Spleen (tissue), 11 donors: ENCODE data around the gene IDUA. TPM values are rescaled to one million over a fixed set of nuclear protein-coding genes. Genes with fewer than 3 reads are reported as not detected.
A peak's percentile ranks its signal among the peaks of the same experiment; 100 is the strongest.

Experiments used
- DNase-seq: peaks from one replicate; pipeline ENCODE4 v3.0.0-alpha.2; 2020
- H3K27ac ChIP-seq, 8 donors: fragments of 200-600 bp; sonication (generic) in 7 of 8; 1 replicate in 4 of 8; 2 replicates in 4 of 8; pipeline versions ENCODE4 v1.5.0 to v1.8.0; 2016 to 2021; ENCODE audit warnings: inconsistent platforms in 4 of 8, mild to moderate bottlenecking in 4 of 8, moderate library complexity in 1 of 8
- H3K27me3 ChIP-seq, 7 donors: fragments of 200-600 bp; sonication (generic) in 6 of 7; replicated peaks in 1 of 7; 1 replicate in 4 of 7; 2 replicates in 3 of 7; pipeline versions ENCODE4 v1.5.0 to v1.8.0; 2016 to 2021; ENCODE audit warnings: inconsistent platforms in 3 of 7, mild to moderate bottlenecking in 1 of 7
- H3K36me3 ChIP-seq, 6 donors: fragments of 200-600 bp; sonication (generic) in 5 of 6; 1 replicate in 4 of 6; 2 replicates in 2 of 6; pipeline versions ENCODE4 v1.5.0 to v1.8.0; 2016 to 2021; ENCODE audit warnings: inconsistent platforms in 2 of 6
- H3K4me1 ChIP-seq, 6 donors: fragments of 200-600 bp; sonication (generic) in 5 of 6; 1 replicate in 3 of 6; 2 replicates in 3 of 6; pipeline versions ENCODE4 v1.5.0 to v1.8.0; 2016 to 2021; ENCODE audit warnings: inconsistent platforms in 3 of 6
- H3K4me3 ChIP-seq, 8 donors: fragments of 200-600 bp; sonication (generic) in 7 of 8; 1 replicate in 4 of 8; 2 replicates in 4 of 8; pipeline versions ENCODE4 v1.5.0 to v1.8.0; 2016 to 2021; ENCODE audit warnings: inconsistent platforms in 4 of 8, mild to moderate bottlenecking in 4 of 8, moderate library complexity in 2 of 8
- H3K9me3 ChIP-seq, 8 donors: fragments of 200-600 bp; sonication (generic) in 7 of 8; 1 replicate in 4 of 8; 2 replicates in 4 of 8; pipeline versions ENCODE4 v1.5.0 to v1.8.0; 2016 to 2021; ENCODE audit warnings: inconsistent platforms in 4 of 8
- CTCF ChIP-seq, 11 experiments: fragments of 200-600 bp in 7 of 11; fragments of 450-650 bp in 4 of 11; sonication (generic) in 4 of 11; IDR thresholded peaks in 8 of 11; conservative IDR thresholded peaks in 3 of 11; 1 replicate in 7 of 11; 2 replicates in 4 of 11; pipeline versions ENCODE4 v1.4.0 to v1.8.0; 2016 to 2021; ENCODE audit warnings: antibody characterized with exemption in 11 of 11, inconsistent platforms in 4 of 11, mild to moderate bottlenecking in 1 of 11
- POLR2A ChIP-seq, 3 donors: fragments of 450-650 bp; IDR thresholded peaks; one replicate each; pipeline ENCODE4 v1.5.1; 2017; ENCODE audit warnings: antibody characterized with exemption in 3 of 3, mild to moderate bottlenecking in 1 of 3
- POLR2AphosphoS5 ChIP-seq, 3 donors: sonication (generic); formaldehyde crosslinking; IDR thresholded peaks; one replicate each; pipeline ENCODE4 v1.5.1; 2017; ENCODE audit warnings: antibody characterized with exemption in 3 of 3
- WGBS, 5 donors: extraction: QIAGEN DNeasy Blood & Tissue Kit in 3 of 5; methylation state at CpG; one replicate each; pipeline versions ENCODE4 v1.1.5 to v1.1.7; 2013 to 2018; 5-methylcytosine and 5-hydroxymethylcytosine counted together
- intact Hi-C: fragments of 100-400 bp; cut with DNase I; formaldehyde crosslinking; loops from one replicate; pipeline ENCODE4 v1.15.0; 2023; ENCODE audit warnings: low total_unique reads
- polyA plus RNA-seq, 3 donors: library from polyadenylated mRNA; stranded (reverse); fragments of 200-250 nt; gene quantifications; one replicate each; pipeline ENCODE4 v1.2.1, GENCODE V29; 2013
- total RNA-seq, 7 donors: library from RNA; depleted of rRNA in 3 of 7; stranded (reverse); fragments of >200 nt in 3 of 7; fragmentation: NEBNext Ultra II Directional in 4 of 7; extraction: Animal tissue kit (Norgen Biotek cat#: 25700) in 4 of 7; gene quantifications; one replicate each; pipeline versions ENCODE4 v1.1.0 to v1.2.1, GENCODE V29; 2016 to 2021
- donor health status: healthy with polysubstance abuse.
- donor health status: DM: no; HTN: no; CAD: no; lungs with moderate emphysema.
- donor health status: DM: no; HTN: no; CAD: no.
- donor health status: Bipolar disorder and iron deficiency.
- donor health status: healthy.
- donor health status: DM: no; HTN: no; CAD: no.
- donor health status: DM: yes; HTN: yes; CAD: no.

Gene IDUA
- total and polyA plus RNA-seq, 10 donors = 11.5 to 58.3 (median 24.4) TPM

GRCh38 chr4:956531-957230, 30.2 kb upstream of the IDUA start:
- WGBS, 5 donors = 80 to 89% (median 83%) methylated on average over 13 to 14 of the region's 14 CpGs
- H3K27ac ChIP-seq = no peak overlapping the region
- H3K27me3 ChIP-seq = no peaks in the 10 kb centered on the region
- H3K4me1 ChIP-seq = no peaks in the 10 kb centered on the region
- TF ChIP-seq POLR2A (IDR thresholded peaks at IDR 0.05) (no peak), CTCF (IDR thresholded peaks at IDR 0.05 in 8 of 11, conservative IDR thresholded peaks at IDR 0.05 in 3 of 11) (no peak), POLR2AphosphoS5 (IDR thresholded peaks at IDR 0.05) (no peak)
- peaks cover 0 to 98% (median 52%) of the 10 kb centered on the region in 6 donors for H3K36me3 ChIP-seq
- no peaks in the 10 kb centered on the region for H3K9me3 ChIP-seq
- DNase-seq = no peak
- intact Hi-C loops = no loop called here
- no peak overlapping the region for H3K4me3 ChIP-seq

GRCh38 chr4:957231-957580, 29.6 kb upstream of the IDUA start:
- Histone ChIP-seq H3K9me3 (no peaks in the 10 kb centered on the region), H3K36me3 (peaks cover 0 to 98% (median 55%) of the 10 kb centered on the region in 6 donors)

GRCh38 chr4:957581-958313, 29.1 kb upstream of the IDUA start:
- H3K27ac ChIP-seq = no peak overlapping the region
- WGBS, 5 donors = 93 to 97% (median 95%) methylated on average over 36 to 45 of the region's 45 CpGs
- intact Hi-C loops = no loop called here
- H3K36me3 ChIP-seq = peaks cover 0 to 100% (median 60%) of the 10 kb centered on the region in 6 donors
- TF ChIP-seq CTCF (IDR thresholded peaks at IDR 0.05 in 8 of 11, conservative IDR thresholded peaks at IDR 0.05 in 3 of 11) (no peak), POLR2AphosphoS5 (IDR thresholded peaks at IDR 0.05) (peak in 1 of 3 donors; percentile 70)
- no peaks in the 10 kb centered on the region for H3K9me3 ChIP-seq
- peak; percentile 74 for DNase-seq
- no peaks in the 10 kb centered on the region for H3K27me3 ChIP-seq
- H3K4me3 ChIP-seq = no peak overlapping the region
- H3K4me1 ChIP-seq = no peaks in the 10 kb centered on the region

More at GRCh38 chr4:957231-957580, 29.6 kb upstream of the IDUA start:
- Histone ChIP-seq H3K4me1 (no peaks in the 10 kb centered on the region), H3K27ac (no peak overlapping the region), H3K27me3 (no peaks in the 10 kb centered on the region), H3K4me3 (no peak overlapping the region)
- no peak for TF ChIP-seq CTCF (IDR thresholded peaks at IDR 0.05 in 8 of 11, conservative IDR thresholded peaks at IDR 0.05 in 3 of 11)
- TF ChIP-seq POLR2AphosphoS5 (IDR thresholded peaks at IDR 0.05) = no peak
- no peak for TF ChIP-seq POLR2A (IDR thresholded peaks at IDR 0.05)
- intact Hi-C loops = no loop called here
- 72 to 88% (median 78%) methylated on average over 5 to 8 of the region's 8 CpGs for WGBS, 5 donors
- DNase-seq = peak; percentile 56

GRCh38 chr4:958314-958665, 28.6 kb upstream of the IDUA start:
- 92 to 97% (median 94%) methylated on average over 14 to 17 of the region's 17 CpGs for WGBS, 5 donors
- Histone ChIP-seq H3K36me3 (peaks cover 0 to 100% (median 62%) of the 10 kb centered on the region in 6 donors), H3K4me3 (no peak overlapping the region), H3K4me1 (no peaks in the 10 kb centered on the region), H3K9me3 (no peaks in the 10 kb centered on the region), H3K27me3 (no peaks in the 10 kb centered on the region), H3K27ac (no peak overlapping the region)
- intact Hi-C loops = no loop called here
- DNase-seq = no peak
- TF ChIP-seq POLR2AphosphoS5 (IDR thresholded peaks at IDR 0.05) (peak in 1 of 3 donors; percentile 24), POLR2A (IDR thresholded peaks at IDR 0.05) (no peak)
